Measurements from ENCODE around the gene WDR5. TPM values are rescaled to one million over a fixed set of nuclear protein-coding genes. Genes with fewer than 3 reads are reported as not detected.

Gene WDR5
- total and polyA plus RNA-seq, 12 donors, result 14.0 to 22.5 (median 17.8) TPM

GRCh38 chr9:134189145-134189469, 53.2 kb downstream of the WDR5 start:
- peak in 6 of 8 donors; percentile 14 to 50 (median 26) for ATAC-seq
- WGBS, 2 donors, result 47 to 51% methylated on average over 15 of the region's 15 CpGs
- Histone ChIP-seq H3K4me3 (no peak overlapping the region), H3K4me1 (peaks cover 0 to 19% (median 8%) of the 10 kb centered on the region in 9 donors), H3K27me3 (peaks cover 0 to 19% (median 0%) of the 10 kb centered on the region in 7 donors), H3K36me3 (no peaks in the 10 kb centered on the region), H3K27ac (no peak overlapping the region), H3K9me3 (no peaks in the 10 kb centered on the region)
- intact Hi-C loops (cut with DNase I), result no loop called here
- no peak for TF ChIP-seq CTCF (IDR thresholded peaks at IDR 0.05)
- no peak for DNase-seq

- no peak for TF ChIP-seq CTCF (IDR thresholded peaks at IDR 0.05)
- no peak overlapping the region for H3K27ac ChIP-seq
- H3K27me3 ChIP-seq, result peaks cover 0 to 19% (median 0%) of the 10 kb centered on the region in 7 donors
- no peak overlapping the region for H3K4me3 ChIP-seq
- H3K36me3 ChIP-seq, result no peaks in the 10 kb centered on the region
- H3K4me1 ChIP-seq, result peaks cover 0 to 19% (median 8%) of the 10 kb centered on the region in 9 donors
- WGBS, 2 donors, result 60 to 68% methylated on average over 24 of the region's 24 CpGs
- DNase-seq (no peak), ATAC-seq (peak in 5 of 8 donors; percentile 14 to 46 (median 27))
- H3K9me3 ChIP-seq, result no peaks in the 10 kb centered on the region
- intact Hi-C loops (cut with DNase I), result no loop called here
These were observed 53.8 kb downstream of the WDR5 start for GRCh38 chr9:134189470-134190231.

- no peak for DNase-seq
- WGBS, 2 donors, result 94 to 95% methylated on average over 29 of the region's 29 CpGs
- no peak for TF ChIP-seq CTCF (IDR thresholded peaks at IDR 0.05)
- Histone ChIP-seq H3K36me3 (no peaks in the 10 kb centered on the region), H3K27ac (no peak overlapping the region), H3K9me3 (no peaks in the 10 kb centered on the region), H3K27me3 (peaks cover 0 to 19% (median 0%) of the 10 kb centered on the region in 7 donors), H3K4me3 (no peak overlapping the region), H3K4me1 (peaks cover 0 to 23% (median 9%) of the 10 kb centered on the region in 9 donors)
- ATAC-seq, result no peak
- intact Hi-C loops (cut with DNase I), result no loop called here
These were observed 54.6 kb downstream of the WDR5 start for GRCh38 chr9:134190232-134191121.

GRCh38 chr9:134191455-134192209, 55.8 kb downstream of the WDR5 start:
- WGBS, 2 donors, result 91 to 94% methylated on average over 6 of the region's 6 CpGs

More at GRCh38 chr9:134191455-134192209, 55.8 kb downstream of the WDR5 start:
- peaks cover 0 to 23% (median 9%) of the 10 kb centered on the region in 9 donors for H3K4me1 ChIP-seq
- no peak for ATAC-seq
- no peaks in the 10 kb centered on the region for H3K36me3 ChIP-seq
- no peak overlapping the region for H3K4me3 ChIP-seq
- DNase-seq, result no peak
- no peak for TF ChIP-seq CTCF (IDR thresholded peaks at IDR 0.05)
- intact Hi-C loops (cut with DNase I), result no loop called here
- peaks cover 0 to 19% (median 0%) of the 10 kb centered on the region in 7 donors for H3K27me3 ChIP-seq
- H3K27ac ChIP-seq, result no peak overlapping the region
- H3K9me3 ChIP-seq, result no peaks in the 10 kb centered on the region

All from heart right ventricle (tissue), 16 donors.